C4-2B (cell line): ENCODE measurements around the gene CDC20B.

Experiments
- CTCF ChIP-seq: fragments of 450-650 bp; conservative IDR thresholded peaks from 2 replicates; pipeline ENCODE4 v1.5.1; 2017; ENCODE audit warnings: mild to moderate bottlenecking
- ZFX ChIP-seq: fragments of 450-650 bp; IDR thresholded peaks from 2 replicates; pipeline ENCODE4 v1.6.1; 2017

- TF ChIP-seq CTCF (no peak), ZFX (no peak)
Measured at GRCh38 chr5:55071413-55071812, 101.6 kb downstream of the CDC20B start.
